ENCODE results near the gene TTC7B.
A peak's percentile ranks its signal among the peaks of the same experiment; 100 is the strongest.

Gene TTC7B

GRCh38 chr14:90777358-90777757 is 38.9 kb downstream of the TTC7B start:
- no peak for DNase-seq (ENCODE audit: low spot score)

DNA sequence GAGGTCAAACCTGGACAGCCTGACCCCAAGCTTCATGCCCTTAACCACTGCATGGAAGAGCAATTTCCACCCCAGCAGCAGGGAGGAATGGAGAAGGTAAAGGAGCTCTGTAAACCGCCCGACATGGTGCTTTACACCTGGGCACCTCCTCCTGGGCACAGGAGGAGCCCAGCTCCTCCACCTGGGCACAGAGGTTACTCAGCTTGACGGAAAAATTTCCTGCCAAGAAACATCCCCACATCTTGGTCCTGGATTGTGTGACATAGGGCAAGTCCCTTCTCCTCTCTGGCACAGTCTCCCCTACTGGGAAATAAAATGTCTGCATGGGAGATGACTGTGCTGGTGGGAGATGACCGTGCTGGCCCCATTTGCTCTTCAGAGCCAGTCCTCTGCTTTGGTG is 40.8 kb downstream of the TTC7B start:
- DNase-seq (ENCODE audit: low spot score) = no peak

DNA sequence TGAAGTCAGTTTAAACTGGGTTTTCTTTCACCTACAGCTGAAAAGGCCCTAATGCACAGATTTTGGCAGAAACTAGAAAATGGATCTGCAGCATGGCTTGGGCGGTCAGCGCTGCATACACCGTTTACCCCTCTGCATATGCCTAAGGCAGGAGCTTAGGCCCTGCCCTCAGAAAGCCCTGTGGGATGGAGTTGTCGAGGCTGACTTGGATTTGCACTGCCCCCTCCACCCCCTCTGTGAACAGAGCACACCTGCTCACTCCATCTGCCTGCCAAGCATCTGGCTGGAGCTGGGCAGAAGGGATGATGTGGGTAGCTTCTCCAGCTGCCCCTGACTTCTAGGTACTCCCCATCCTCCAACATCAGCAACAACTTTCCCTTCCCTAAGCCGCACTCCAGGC is 41.9 kb downstream of the TTC7B start:
- no peak for DNase-seq (ENCODE audit: low spot score)

- DNase-seq (ENCODE audit: low spot score) = no peak
These were observed 42.5 kb downstream of the TTC7B start for GRCh38 chr14:90773705-90774104.

- DNase-seq (ENCODE audit: low spot score) = no peak
These were observed 43.1 kb downstream of the TTC7B start for GRCh38 chr14:90773196-90773486.

DNA sequence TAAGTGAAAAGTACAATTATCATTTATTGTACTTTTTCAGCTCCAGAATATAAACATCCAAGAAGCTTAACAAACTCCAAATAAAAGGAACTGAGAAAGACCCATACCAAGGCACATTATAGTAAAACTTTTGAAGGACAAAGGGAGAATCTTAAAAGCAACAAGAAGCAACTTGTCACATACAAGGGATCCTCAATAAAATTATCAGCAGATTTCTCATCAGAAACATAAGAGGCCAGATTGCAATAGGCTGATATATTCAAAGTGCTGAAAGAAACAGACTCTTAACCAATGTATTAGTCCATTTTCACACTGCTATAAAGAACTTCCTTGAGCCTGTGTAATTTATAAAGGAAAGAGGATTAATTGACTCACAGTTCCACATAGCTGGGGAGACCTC is 48.3 kb downstream of the TTC7B start:
- no peak for DNase-seq (ENCODE audit: low spot score)

DNA sequence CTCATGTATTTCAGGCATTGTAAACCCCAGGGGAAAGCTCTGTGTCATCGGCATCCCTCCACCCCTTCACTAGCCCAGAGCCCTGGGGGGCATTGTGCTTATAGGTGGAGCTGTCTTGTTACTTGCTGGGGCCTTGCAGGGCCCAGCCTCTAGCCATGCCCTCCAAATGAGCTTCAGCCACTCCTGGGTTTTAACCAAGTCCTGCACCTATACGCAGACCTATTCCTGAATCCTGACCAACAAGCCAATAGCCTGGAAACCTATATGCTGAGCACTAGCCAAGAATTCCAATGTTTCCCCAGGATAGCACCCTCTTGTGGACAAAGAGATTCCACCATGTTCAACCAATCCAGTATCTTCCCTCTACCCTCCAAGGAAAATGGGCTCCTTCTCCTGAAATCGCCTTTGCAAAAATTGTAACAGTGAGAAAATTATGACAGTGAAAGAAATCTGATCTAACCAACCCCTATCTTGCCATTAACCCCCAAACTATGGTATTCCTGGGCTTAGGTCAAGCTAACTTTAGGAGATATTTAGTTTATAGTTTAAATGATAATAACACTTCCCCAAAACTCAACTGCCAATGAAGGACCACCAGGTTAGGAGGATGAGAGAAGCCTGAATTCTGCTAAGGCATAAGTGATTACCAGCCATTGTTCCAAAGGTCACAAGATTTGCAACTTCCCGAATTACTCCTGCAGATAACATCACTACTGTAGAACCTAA is 55.5 kb downstream of the TTC7B start:
- peak; percentile 40 for DNase-seq (ENCODE audit: low spot score)

DNA sequence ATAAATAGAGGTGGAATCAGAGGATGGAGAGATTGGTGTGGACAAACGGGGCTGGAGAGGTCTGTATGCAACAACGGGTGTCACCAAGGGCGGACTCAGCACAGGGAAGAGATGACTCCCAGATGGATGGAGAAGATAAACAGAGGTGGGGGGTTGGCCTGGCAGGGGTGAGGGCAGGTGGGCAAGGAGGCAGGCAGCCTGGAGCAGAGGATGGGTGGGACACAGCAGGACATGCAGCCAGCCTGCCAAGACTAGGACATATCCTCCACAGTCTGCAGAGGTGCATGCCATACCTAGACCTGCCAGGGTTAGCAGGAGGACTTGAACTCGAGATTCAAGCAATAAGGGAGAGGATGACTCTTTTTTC is 56.2 kb downstream of the TTC7B start:
- no peak for DNase-seq (ENCODE audit: low spot score)

DNA sequence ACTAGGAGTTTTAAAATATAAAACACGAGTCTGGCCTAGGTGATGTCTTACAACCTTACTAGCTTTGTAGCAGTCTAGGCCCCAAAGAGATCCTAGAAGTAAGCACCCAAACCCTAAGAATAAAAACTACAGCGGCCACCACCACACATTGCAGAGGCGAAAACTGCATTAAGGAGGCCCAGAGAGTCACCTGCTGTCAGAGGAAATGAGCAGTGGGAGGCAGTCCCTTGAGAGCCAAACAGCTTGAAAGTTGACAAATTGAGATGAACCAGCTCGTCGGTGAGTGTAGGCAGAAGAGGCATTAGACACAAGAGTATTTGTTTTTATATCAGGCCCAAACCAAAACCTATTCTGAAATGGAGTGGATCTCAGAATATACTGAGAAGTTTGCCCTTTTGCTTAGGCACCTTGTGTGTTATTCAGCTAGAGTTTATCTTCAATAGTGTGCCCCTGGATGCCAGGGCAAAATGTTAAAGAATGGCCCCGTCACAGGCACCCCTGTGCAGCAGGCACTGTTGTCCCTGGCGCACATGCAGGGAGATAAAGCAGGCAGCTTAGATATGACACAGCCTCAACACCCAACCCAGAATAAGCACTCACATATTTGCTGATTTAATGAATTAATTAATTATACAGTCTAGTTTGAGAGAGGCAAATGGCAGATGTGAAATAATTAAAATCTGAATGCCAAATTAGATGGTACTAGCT is 56.7 kb downstream of the TTC7B start:
- no peak for DNase-seq (ENCODE audit: low spot score)

DNA sequence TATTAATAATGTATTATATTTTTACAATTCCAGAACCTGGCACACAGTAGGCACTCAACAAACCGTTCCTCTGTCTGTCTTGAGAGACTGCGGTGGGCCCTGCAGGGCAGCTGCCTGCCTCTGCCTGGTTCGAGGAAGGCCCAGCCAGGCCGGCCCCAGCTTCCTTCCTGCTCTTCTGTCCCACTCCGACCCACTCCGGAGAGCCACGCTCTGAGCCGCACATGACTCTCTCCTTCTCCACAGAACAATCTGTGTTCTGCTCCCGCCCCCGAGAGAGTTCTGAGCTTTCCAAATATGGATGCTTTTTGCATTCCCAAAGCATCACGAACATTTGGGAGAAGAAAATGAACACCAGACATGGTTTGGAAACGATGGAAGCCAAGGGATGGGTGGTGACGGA is 57.3 kb downstream of the TTC7B start:
- peak; percentile 17 for DNase-seq (ENCODE audit: low spot score)

DNA sequence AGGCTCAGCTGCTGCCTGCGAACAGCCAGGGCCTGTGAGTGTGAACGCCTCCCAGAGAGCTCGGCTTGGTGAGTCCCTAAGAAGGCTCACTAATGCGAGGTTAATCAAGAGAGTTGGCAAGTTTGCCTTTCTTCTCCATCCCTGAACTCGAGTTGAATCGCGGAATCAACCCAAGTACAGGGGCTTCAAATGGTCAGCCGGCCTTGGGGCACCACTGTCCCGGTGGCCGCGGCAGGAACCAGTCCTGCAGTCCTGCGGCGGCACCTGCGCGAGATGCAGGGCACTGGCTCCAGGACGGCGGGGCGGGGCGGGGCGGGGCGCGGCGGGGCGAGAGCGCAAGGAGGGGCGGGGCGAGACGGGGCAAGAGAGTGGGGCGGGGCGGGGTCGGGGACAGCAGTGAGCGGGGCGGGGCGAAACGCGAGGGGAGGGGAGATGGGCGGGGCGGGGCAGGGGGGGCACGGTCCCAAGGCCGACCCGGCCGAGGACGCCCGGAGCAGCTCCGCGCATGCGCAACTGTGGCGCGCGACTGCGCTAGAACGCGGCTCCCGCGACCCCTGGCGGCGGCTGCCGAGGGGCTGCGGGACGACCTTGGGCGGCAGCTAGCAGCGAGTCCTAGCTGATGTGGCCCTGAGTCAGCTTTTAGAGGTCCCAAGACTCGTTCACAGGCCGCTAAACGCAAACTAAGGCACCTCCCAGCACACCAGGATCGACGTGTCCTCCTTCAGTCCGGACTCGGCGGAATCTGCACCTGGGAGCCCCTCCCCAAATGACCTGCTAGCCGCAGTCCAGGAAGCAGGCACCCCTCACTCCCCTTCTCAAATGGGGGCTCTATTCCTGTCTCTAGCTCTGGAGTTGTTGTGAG is 58.0 kb downstream of the TTC7B start:
- peak; percentile 100 for DNase-seq (ENCODE audit: low spot score)

- DNase-seq (ENCODE audit: low spot score) = no peak
These were observed 58.8 kb downstream of the TTC7B start for GRCh38 chr14:90757452-90757851.

DNA sequence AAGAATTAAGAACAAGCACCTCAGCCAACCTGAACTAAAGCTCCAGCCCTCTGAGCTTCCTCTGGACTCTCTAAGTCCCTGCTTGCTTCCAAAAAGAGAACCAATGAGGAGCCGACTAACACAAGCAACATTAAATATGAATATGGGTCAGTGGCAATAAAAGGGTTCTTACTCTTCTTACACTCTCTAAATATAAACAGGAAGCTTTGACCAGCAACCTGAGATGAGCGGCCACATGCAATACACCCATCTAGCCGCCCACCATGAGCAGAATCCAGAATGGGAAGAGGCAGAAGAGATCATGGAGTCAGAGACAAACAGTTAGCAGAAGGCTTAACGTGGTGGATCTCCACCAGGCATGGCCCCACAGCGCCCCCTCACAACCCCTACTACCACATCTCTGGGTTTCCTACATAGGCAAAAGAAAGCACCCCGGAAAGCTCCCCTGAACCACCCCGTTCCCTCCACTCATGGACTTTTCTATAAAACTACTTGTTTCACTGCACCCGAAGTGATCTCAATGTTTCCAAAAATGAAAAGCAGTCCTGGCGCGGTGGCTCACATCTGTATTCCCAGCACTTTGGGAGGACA is 59.4 kb downstream of the TTC7B start:
- no peak for DNase-seq (ENCODE audit: low spot score)

DNA sequence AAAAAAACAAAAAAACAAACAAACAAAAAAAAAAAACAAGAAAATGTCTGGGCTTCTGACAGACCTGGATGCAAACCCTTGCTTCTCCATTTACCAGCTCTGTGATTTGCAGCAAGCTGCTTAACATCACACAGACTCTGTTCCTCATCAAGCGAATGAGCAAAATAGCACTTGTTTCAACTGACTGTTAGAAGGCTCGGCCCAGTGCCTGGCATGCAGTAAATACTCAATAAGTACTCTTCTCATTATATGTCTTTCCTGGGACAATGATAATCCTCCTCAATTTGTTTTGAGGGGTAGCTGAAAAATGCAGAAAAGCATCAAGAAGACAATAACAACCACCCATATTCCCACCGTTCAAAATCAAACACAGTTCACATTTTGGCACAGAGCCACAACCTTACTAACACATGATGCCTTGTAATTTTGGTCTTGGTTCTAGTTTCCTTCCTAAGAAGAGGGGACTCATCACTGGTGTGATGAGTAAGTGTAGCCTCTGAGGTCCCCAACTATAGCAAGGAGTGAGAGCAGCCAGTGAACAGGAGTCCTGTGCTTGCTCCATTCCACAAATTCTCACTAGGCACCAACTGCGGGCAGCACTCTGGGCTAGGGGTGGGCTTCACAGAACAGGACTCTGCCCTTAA is 60.4 kb downstream of the TTC7B start:
- DNase-seq (ENCODE audit: low spot score) = no peak

GRCh38 chr14:90753456-90754005 is 62.7 kb downstream of the TTC7B start:
- no peak for DNase-seq (ENCODE audit: low spot score)

- DNase-seq (ENCODE audit: low spot score) = no peak
These were observed 65.5 kb downstream of the TTC7B start for GRCh38 chr14:90750701-90751100.

GRCh38 chr14:90750191-90750590 is 66.0 kb downstream of the TTC7B start:
- DNase-seq (ENCODE audit: low spot score) = no peak

DNA sequence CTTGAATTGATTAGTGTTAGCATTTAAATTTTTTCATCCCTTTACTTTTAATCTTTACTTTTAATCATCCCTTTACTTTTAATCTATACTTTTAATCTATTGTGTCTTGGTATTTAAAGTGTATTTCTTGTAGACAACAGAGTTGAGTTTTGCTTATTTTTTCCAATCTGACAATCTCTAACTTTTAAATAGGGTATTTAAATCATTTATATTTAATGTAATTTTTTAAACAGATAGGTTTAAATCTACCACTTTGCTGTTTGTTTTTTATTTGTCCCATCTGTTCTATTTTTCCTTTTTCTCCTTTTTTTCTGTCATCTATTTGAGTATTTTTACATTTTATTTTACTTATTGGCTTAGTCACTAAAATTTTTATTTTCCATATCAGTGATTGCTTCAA is 68.3 kb downstream of the TTC7B start:
- DNase-seq (ENCODE audit: low spot score) = no peak

GRCh38 chr14:90743826-90744225 is 72.4 kb downstream of the TTC7B start:
- DNase-seq (ENCODE audit: low spot score) = no peak

DNA sequence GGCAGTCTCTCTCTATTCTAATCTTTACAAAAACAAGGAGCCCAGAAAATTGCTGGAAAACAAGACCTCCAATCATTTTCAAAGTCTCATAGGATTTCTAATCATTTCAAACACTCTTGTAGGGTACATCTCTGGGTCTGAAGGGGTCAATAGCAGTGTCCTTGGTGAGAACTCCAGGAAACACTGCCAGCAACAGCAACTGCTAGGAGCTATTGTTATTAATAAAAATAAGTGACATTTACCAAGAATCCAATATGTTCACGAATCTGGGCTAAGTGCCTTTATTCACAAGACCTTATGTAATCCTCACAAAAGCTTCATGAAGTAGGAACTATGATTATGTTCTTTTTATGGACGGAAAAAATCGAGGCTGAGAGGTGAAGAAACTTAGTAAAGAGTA is 72.8 kb downstream of the TTC7B start:
- DNase-seq (ENCODE audit: low spot score) = no peak

- no peak for DNase-seq (ENCODE audit: low spot score)
These were observed 73.5 kb downstream of the TTC7B start for GRCh38 chr14:90742729-90743128.

DNA sequence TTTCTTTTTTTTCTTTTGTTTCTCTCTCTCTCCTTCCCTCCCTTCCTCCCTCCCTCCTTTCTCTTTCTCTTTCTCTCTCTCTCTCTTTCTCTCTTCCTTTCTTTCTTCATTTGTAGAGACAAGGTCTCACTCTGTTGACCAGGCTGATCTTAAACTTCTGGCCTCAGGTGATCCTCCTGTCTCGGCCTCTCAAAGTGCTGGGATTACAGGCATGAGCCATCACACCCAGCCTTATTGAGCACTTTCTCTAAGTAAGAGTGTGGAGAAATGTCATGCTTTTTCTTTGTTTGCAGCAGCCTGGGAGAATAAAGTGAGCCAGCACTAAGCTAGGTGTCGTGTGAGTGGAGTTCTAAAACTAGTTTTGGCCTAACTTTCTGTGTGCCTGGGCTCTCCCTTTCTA is 74.0 kb downstream of the TTC7B start:
- DNase-seq (ENCODE audit: low spot score) = no peak

Data from AG08396 (cell line).